Effector CD4-positive, alpha-beta T cell (primary cell): Measurements from ENCODE around the gene RNF13.
"Not testable (repeated sequence)": the region's sequence is repeated elsewhere in the genome, so short reads cannot be mapped to it uniquely, and the experiment has no call there.

Source experiments
- DNase-seq: peaks from one replicate; pipeline ENCODE4 v3.0.0-alpha.2; 2020

The RNF13 gene

DNA sequence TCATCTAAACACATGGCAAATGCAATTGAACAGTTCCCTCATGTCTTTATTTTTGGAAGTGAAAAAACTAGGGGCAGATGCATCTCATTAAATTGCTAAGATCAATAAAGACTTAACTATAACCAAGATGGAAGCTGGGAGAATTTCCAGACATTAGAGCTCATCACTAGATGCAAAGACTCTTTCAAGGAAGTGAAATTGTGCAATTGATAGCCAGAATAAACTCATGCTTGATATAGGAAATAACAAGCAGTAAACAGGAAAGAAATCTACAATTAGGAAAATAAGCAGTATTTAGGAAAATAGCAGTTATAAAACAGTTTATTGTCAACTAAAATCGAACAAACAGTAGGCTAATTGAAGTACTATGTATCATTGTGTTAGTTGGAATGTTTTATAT, 11.8 kb upstream of the RNF13 start:
- DNase-seq = no peak

DNA sequence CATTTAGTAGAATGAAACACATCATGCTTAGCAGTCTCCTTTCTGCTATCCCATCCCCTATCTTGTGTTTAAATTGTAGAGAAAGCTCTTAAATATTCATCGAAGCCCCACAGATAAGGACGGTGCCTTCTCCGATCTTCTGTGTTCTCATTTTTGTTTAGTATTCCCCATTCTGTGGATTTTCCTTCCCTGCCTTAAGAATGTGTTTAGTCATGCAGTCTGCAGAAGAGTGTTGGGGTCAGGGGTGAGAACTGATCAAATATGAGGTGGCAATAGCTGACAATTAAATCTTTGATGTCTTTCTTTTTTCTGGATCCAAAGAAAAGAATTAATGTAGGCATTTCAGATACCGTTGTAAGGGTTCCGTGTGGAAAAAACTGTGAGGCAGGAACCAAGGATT, 11.4 kb upstream of the RNF13 start:
- no peak for DNase-seq

- DNase-seq = no peak
These were observed 6.7 kb upstream of the RNF13 start for GRCh38 chr3:149806171-149806778.

GRCh38 chr3:149808209-149808829, 4.7 kb upstream of the RNF13 start:
- DNase-seq = peak; percentile 46

GRCh38 chr3:149809699-149810098, 3.3 kb upstream of the RNF13 start:
- DNase-seq = no peak

DNA sequence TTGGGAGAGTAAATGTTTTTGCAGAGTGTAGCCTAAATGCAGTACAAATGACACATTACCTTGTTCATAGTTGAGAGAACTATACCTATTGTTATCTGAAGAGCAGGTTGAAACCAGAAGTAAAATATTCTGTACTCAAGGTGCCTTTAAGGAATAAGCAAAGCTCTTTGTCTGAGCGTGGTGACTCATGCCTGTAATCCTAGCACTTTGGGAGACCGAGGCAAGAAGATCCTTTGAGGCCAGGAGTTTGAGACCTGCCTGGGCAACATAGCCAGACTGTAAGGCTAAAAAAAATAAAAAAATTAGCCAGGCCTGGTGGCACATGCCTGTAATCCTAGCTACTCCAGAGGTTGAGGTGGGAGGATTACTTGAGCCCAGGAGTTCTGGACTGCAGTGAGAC, 2.2 kb upstream of the RNF13 start:
- DNase-seq = no peak

- DNase-seq = no peak
These were observed 830 bp upstream of the RNF13 start for GRCh38 chr3:149812165-149812605.

- DNase-seq = peak; percentile 3
These were observed 609 bp downstream of the RNF13 start for GRCh38 chr3:149813367-149814281.

DNA sequence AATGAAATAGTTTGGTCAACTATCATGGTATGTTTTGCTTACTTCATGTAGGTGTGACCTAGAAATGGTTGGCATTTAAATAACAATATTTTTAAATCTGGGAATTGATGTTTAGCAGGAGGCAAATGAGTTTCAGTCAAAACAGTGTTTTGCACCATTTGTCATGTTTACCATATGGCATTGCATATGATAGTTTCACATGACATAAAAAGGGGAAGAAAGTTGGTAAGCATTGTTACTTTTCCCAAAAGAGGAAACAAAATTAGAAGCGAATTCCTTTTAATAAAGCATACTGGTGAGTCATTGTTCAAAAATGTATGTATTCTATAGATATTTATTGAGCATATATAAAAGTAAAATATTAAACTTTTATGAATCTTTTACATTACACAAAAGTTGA, 2.3 kb downstream of the RNF13 start:
- no peak for DNase-seq

- DNase-seq = no peak
These were observed 2.7 kb downstream of the RNF13 start for GRCh38 chr3:149815728-149816127.

- no peak for DNase-seq
These were observed 3.3 kb downstream of the RNF13 start for GRCh38 chr3:149816311-149816710.

- no peak for DNase-seq
These were observed 4.0 kb downstream of the RNF13 start for GRCh38 chr3:149816986-149817385.

GRCh38 chr3:149819432-149819831, 6.4 kb downstream of the RNF13 start:
- DNase-seq = no peak

DNA sequence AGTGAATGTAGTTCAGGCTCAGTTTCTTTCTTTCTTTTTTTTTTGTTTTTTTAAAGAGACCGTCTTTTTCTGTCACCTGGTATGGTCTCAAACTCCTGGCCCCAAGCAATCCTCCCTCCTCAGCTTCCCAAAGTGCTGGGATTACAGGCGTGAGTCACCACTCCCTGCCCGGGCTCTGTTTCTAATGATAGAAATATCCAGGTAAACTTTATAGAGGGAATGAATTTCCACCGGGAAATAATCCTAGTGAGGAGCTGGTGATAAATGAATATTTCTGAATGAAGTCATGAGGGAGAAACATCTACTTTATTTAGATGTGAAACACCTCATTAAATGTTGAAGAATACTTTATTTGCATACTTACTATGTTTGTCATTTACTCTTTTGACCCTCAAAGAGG, 7.2 kb downstream of the RNF13 start:
- DNase-seq = no peak

- DNase-seq = no peak
These were observed 13.6 kb downstream of the RNF13 start for GRCh38 chr3:149826636-149827035.

- DNase-seq = no peak
These were observed 15.4 kb downstream of the RNF13 start for GRCh38 chr3:149828390-149828789.

- not testable (repeated sequence) for DNase-seq
These were observed 16.6 kb downstream of the RNF13 start for GRCh38 chr3:149829631-149830030.

DNA sequence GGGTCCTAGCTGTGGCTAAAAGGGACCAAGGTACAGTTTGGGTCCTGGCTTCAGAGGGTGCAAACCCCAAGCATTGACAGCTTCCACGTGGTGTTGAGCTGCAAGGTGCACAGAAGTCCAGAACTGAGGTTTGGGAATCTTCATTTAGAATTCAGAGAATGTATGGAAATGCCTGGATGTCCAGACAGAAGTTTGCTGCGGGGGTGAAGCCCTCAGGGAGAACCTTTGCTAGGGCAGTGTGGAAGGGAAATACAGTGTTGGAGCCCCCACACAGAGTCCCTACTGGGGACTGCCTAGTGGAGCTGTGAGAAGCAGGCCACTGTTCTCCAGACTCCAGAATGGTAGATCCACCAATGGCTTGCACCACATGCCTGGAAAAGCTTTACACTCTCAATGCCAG, 17.9 kb downstream of the RNF13 start:
- no peak for DNase-seq

- no peak for DNase-seq
These were observed 18.3 kb downstream of the RNF13 start for GRCh38 chr3:149831321-149831720.

- DNase-seq = no peak
These were observed 19.1 kb downstream of the RNF13 start for GRCh38 chr3:149832086-149832485.

GRCh38 chr3:149833241-149833640, 20.2 kb downstream of the RNF13 start:
- DNase-seq = no peak

GRCh38 chr3:149838491-149838890, 25.5 kb downstream of the RNF13 start:
- not testable (repeated sequence) for DNase-seq

DNA sequence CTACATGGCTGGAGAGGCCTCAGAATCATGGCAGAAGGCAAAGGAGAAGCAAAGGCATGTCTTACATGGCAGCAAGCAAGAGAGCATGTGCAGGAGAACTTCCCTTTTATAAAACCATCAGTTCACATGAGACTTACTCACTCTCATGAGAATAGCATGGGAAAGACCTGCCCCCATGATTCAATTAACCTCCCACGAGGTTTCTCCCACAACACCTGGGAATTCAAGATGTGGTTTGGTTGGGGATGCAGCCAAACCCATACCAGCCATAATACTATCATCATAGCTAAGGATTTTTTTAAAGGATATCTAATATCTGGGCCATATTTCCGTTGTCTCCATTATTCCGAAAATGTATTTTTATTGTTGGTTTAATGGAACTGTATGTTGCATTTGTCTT, 26.5 kb downstream of the RNF13 start:
- not testable (repeated sequence) for DNase-seq

- DNase-seq = no peak
These were observed 26.9 kb downstream of the RNF13 start for GRCh38 chr3:149839896-149840295.
